Stromal cell of bone marrow (primary cell): ENCODE results near the gene UPB1.
"Not testable (repeated sequence)": the region's sequence is repeated elsewhere in the genome, so short reads cannot be mapped to it uniquely, and the experiment has no call there.

Experiments used
- DNase-seq: peaks from one replicate; pipeline ENCODE4 v3.0.0-alpha.2; 2012; ENCODE audit warnings: low read depth

The UPB1 gene

GRCh38 chr22:24535348-24535747 lies 40.2 kb downstream of the UPB1 start:
- DNase-seq, result no peak

- no peak for DNase-seq
Measured at GRCh38 chr22:24536089-24536488, 41.0 kb downstream of the UPB1 start.

- no peak for DNase-seq
Measured at GRCh38 chr22:24540470-24540869, 45.3 kb downstream of the UPB1 start.

- DNase-seq, result no peak
Measured at GRCh38 chr22:24541681-24542515, 46.8 kb downstream of the UPB1 start.

- no peak for DNase-seq
Measured at GRCh38 chr22:24542641-24543040, 47.5 kb downstream of the UPB1 start.

- no peak for DNase-seq
Measured at GRCh38 chr22:24543185-24543601, 48.1 kb downstream of the UPB1 start.

GRCh38 chr22:24543679-24544243 lies 48.6 kb downstream of the UPB1 start:
- no peak for DNase-seq

- no peak for DNase-seq
Measured at GRCh38 chr22:24548812-24549211, 53.7 kb downstream of the UPB1 start.

- no peak for DNase-seq
Measured at GRCh38 chr22:24550028-24550901, 55.1 kb downstream of the UPB1 start.

- DNase-seq, result no peak
Measured at GRCh38 chr22:24550902-24551435, 55.8 kb downstream of the UPB1 start.

GRCh38 chr22:24552503-24553286 lies 57.6 kb downstream of the UPB1 start:
- DNase-seq, result not testable (repeated sequence)

- DNase-seq, result no peak
Measured at GRCh38 chr22:24553597-24554312, 58.6 kb downstream of the UPB1 start.

GRCh38 chr22:24554313-24555164 lies 59.4 kb downstream of the UPB1 start, which contains the start of gene GUCD1:
TSS of gene GUCD1 (minus strand) at chr22:24555138. CDS start at chr22:24554991, 147 bp downstream.
- no peak for DNase-seq

GRCh38 chr22:24555165-24556039 lies 60.3 kb downstream of the UPB1 start, which contains the start of gene SNRPD3:
TSS of gene SNRPD3 (plus strand) at chr22:24555999. CDS start at chr22:24557675, 1,676 bp downstream.
- DNase-seq, result peak; percentile 97

- DNase-seq, result no peak
Measured at GRCh38 chr22:24559471-24559870, 64.3 kb downstream of the UPB1 start.

GRCh38 chr22:24563246-24563645 lies 68.1 kb downstream of the UPB1 start:
- DNase-seq, result no peak

- DNase-seq, result no peak
Measured at GRCh38 chr22:24564376-24565058, 69.4 kb downstream of the UPB1 start.

- DNase-seq, result no peak
Measured at GRCh38 chr22:24565077-24565476, 69.9 kb downstream of the UPB1 start.
